Peyer's patch (tissue), 4 donors: Measurements from ENCODE around the gene OR8G5.

Source experiments
- CTCF ChIP-seq, 6 experiments: fragments of 450-650 bp in 4 of 6; fragments of 200-600 bp in 2 of 6; sonication (generic) in 1 of 6; IDR thresholded peaks; one replicate each; pipeline ENCODE4 v1.5.1; 2017 to 2019; ENCODE audit warnings: antibody characterized with exemption in 6 of 6, mild to moderate bottlenecking in 3 of 6, moderate library complexity in 1 of 6
- POLR2A ChIP-seq, 2 donors: fragments of 450-650 bp; IDR thresholded peaks; one replicate each; pipeline ENCODE4 v1.5.1; 2017; ENCODE audit warnings: antibody characterized with exemption in 2 of 2, mild to moderate bottlenecking in 2 of 2, moderate library complexity in 2 of 2

GRCh38 chr11:124209824-124210357 is 46.3 kb upstream of the OR8G5 start:
- TF ChIP-seq POLR2A (IDR thresholded peaks at IDR 0.05) (no peak), CTCF (IDR thresholded peaks at IDR 0.05) (no peak)
